HepG2 (cell line): ENCODE measurements around the gene COQ3. TPM values are rescaled to one million over a fixed set of nuclear protein-coding genes. Genes with fewer than 3 reads are reported as not detected.

ENCODE experiments used
- ATAC-seq: fragments of 200-7000 bp; cut with Tn5 transposase; 3 replicates; pipeline ENCODE4 v1.9.1; 2020; ENCODE audit warnings: mild to moderate bottlenecking, moderate library complexity
- BruUV-seq: library from RNA; stranded (reverse); fragments of 400-500 nt; replicated peaks from 2 replicates; lab custom pipeline; 2021; lab: Mats Ljungman, UMichigan
- CTCF ChIA-PET: fragments of 300-600 bp; formaldehyde crosslinking; extraction: SDS; loops from one replicate; lab custom pipeline; 2021; ENCODE audit warnings: low total read pairs, inconsistent platforms, low intra/inter-chr PET ratio; lab: Yijun Ruan, JAX
- POLR2A ChIA-PET: fragments of 350-600 bp; sonication (Branson Sonifier 250); formaldehyde crosslinking; loops from one replicate; lab custom pipeline; 2020; ENCODE audit warnings: antibody characterized with exemption, inconsistent platforms; lab: Yijun Ruan, JAX
- DNase-seq: peaks from one replicate; pipeline ENCODE4 v3.0.0-alpha.2; 2015; ENCODE audit warnings: low spot score
- FAIRE-seq: peaks from 3 replicates; lab custom pipeline; 2011; peaks lifted over from hg19 to GRCh38; lab: Jason Lieb, UNC
- H2AFZ ChIP-seq: one replicate; pipeline ENCODE4 v1.6.1; 2011; ENCODE audit warnings: low read length, inconsistent platforms
- H3K27ac ChIP-seq: fragments of 300-600 bp; 3 replicates; pipeline ENCODE4 v1.8.0; 2011; ENCODE audit warnings: mixed run types, mild to moderate bottlenecking, mixed read lengths, low read length, inconsistent platforms; ENCODE audit not compliant: insufficient read depth; ENCODE audit errors: extremely low read length
- H3K27me3 ChIP-seq, 2 experiments: fragments of 200-600 bp in 1 of 2; 2 replicates in 1 of 2; 3 replicates in 1 of 2; pipeline versions ENCODE4 v1.6.0 to v1.8.0; 2011; ENCODE audit warnings: low read length in 2 of 2, mild to moderate bottlenecking in 2 of 2, moderate library complexity in 2 of 2, inconsistent platforms in 1 of 2; ENCODE audit not compliant: insufficient read depth in 2 of 2, control insufficient read depth in 1 of 2
- H3K36me3 ChIP-seq, 2 experiments: fragments of 200-600 bp in 1 of 2; replicated peaks in 1 of 2; 2 replicates in 1 of 2; 3 replicates in 1 of 2; pipeline versions ENCODE4 v1.5.1 to v1.8.0; 2011; ENCODE audit warnings: low read length in 2 of 2, inconsistent platforms in 1 of 2; ENCODE audit not compliant: insufficient read depth in 2 of 2, control insufficient read depth in 1 of 2
- H3K4me1 ChIP-seq: 2 replicates; pipeline ENCODE4 v1.5.1; 2012; ENCODE audit warnings: low read length, inconsistent platforms; ENCODE audit not compliant: insufficient read depth
- H3K4me2 ChIP-seq: 2 replicates; pipeline ENCODE4 v1.6.0; 2011; ENCODE audit warnings: low read depth, low read length, inconsistent platforms
- H3K4me3 ChIP-seq, 3 experiments: fragments of 200-600 bp in 1 of 3; sonication (generic), shearing (Covaris generic) in 1 of 3; replicated peaks in 1 of 3; 2 replicates each; pipeline ENCODE4 v1.5.1; 2011 to 2016; ENCODE audit warnings: low read length in 3 of 3, inconsistent platforms in 2 of 3, low read depth in 2 of 3, mild to moderate bottlenecking in 2 of 3, control low read depth in 1 of 3, mixed read lengths in 1 of 3; ENCODE audit not compliant: insufficient read depth in 1 of 3
- H3K79me2 ChIP-seq: one replicate; pipeline ENCODE4 v1.6.1; 2011; ENCODE audit warnings: low read length, inconsistent platforms; ENCODE audit not compliant: insufficient read depth
- H3K9ac ChIP-seq: 2 replicates; pipeline ENCODE4 v1.6.0; 2011; ENCODE audit warnings: mild to moderate bottlenecking, low read depth, low read length, inconsistent platforms; ENCODE audit not compliant: insufficient read depth
- H3K9me3 ChIP-seq: 2 replicates; pipeline ENCODE4 v1.5.1; 2012; ENCODE audit warnings: mild to moderate bottlenecking, low read length
- H4K20me1 ChIP-seq: 2 replicates; pipeline ENCODE4 v1.6.0; 2011; ENCODE audit warnings: inconsistent platforms, mild to moderate bottlenecking, low read length, moderate library complexity; ENCODE audit not compliant: insufficient read depth
- GATAD1 ChIP-seq: IDR thresholded peaks from 2 replicates; pipeline ENCODE4 v1.6.1; 2016; ENCODE audit warnings: missing genetic modification reagents, missing compliant biosample characterization
- HOXA5 ChIP-seq: sonication (generic); formaldehyde crosslinking; IDR thresholded peaks from 2 replicates; pipeline ENCODE4 v1.4.0; 2020; ENCODE audit warnings: missing genetic modification reagents
- IKZF1 ChIP-seq: fragments of 450-650 bp; IDR thresholded peaks from 2 replicates; pipeline ENCODE4 v1.7.1; 2016
- U2AF1 ChIP-seq: fragments of 200-400 bp; formaldehyde crosslinking; optimal IDR thresholded peaks from 2 replicates; pipeline ENCODE3; 2017; ENCODE audit warnings: mild to moderate bottlenecking, low read depth, low read length
- ZNF33A ChIP-seq: sonication (generic); formaldehyde crosslinking; IDR thresholded peaks from 2 replicates; pipeline ENCODE4 v1.5.1; 2020; ENCODE audit warnings: missing genetic modification reagents, mild to moderate bottlenecking, moderate library complexity, borderline replicate concordance
- ZNF549 ChIP-seq: sonication (generic); formaldehyde crosslinking; IDR thresholded peaks from 2 replicates; pipeline ENCODE4 v1.5.0; 2020; ENCODE audit warnings: missing genetic modification reagents
- ZNF687 ChIP-seq: sonication (generic); formaldehyde crosslinking; IDR thresholded peaks from 2 replicates; pipeline ENCODE4 v1.5.1; 2020; ENCODE audit warnings: mild to moderate bottlenecking, missing genetic modification reagents, moderate library complexity
- ZZZ3 ChIP-seq: sonication (generic); formaldehyde crosslinking; IDR thresholded peaks from 2 replicates; pipeline ENCODE4 v1.4.0; 2020; ENCODE audit warnings: missing genetic modification reagents, mild to moderate bottlenecking, borderline replicate concordance
- WGBS: methylation state at CpG from one replicate; pipeline ENCODE4 v1.1.6; 2017; ENCODE audit warnings: low lambda C conversion rate; 5-methylcytosine and 5-hydroxymethylcytosine counted together
- in situ Hi-C: cut with HindIII; loops from 2 replicates; pipeline ENCODE4 v1.10.0; 2017; ENCODE audit warnings: low pct_unique_long_range_greater_than_20kb; ENCODE audit not compliant: extremely low pct_ligation_motif_present
- intact Hi-C: fragments of 100-400 bp; cut with micrococcal nuclease; formaldehyde crosslinking; loops from one replicate; pipeline ENCODE4 v1.10.0; 2022; ENCODE audit not compliant: unreplicated experiment
- polyA plus RNA-seq, 8 experiments: library from polyadenylated mRNA; depleted of rRNA in 3 of 8; stranded (reverse) in 7 of 8; unstranded in 1 of 8; fragments of >200 nt; fragmentation: Illumina TruSeq in 4 of 8; extraction: Trizol in 4 of 8; gene quantifications; 2 replicates each; pipeline versions ENCODE4 v1.2.1 to v1.2.3, GENCODE V29; 2011 to 2016; ENCODE audit warnings: low read depth in 4 of 8, missing spikeins in 1 of 8, mixed read lengths in 1 of 8; ENCODE audit not compliant: insufficient read depth in 1 of 8
- total RNA-seq, 5 experiments: library from RNA; depleted of rRNA; stranded (reverse); fragments of >200 nt; fragmentation: Illumina TruSeq; extraction: Trizol; gene quantifications; 2 replicates each; pipeline ENCODE4 v1.2.3, GENCODE V29; 2016; ENCODE audit warnings: low read depth in 1 of 5
- TF ChIP-seq, protein P1 (sequence below): sonication (generic); formaldehyde crosslinking; IDR thresholded peaks from 2 replicates; pipeline ENCODE4 v1.4.0; 2020; ENCODE audit warnings: missing genetic modification reagents, mild to moderate bottlenecking, borderline replicate concordance

COQ3 gene
- total and polyA plus RNA-seq, 2 of the 13 experiments (the other 11 are each of a cell fraction or from before 2014, with no cell fraction given): 5.3 to 20.5 TPM

GRCh38 chr6:99356641-99357040 is 37.4 kb downstream of the COQ3 start:
- H3K79me2 ChIP-seq: no peaks in the 10 kb centered on the region
- CTCF ChIA-PET: no interaction called here
- DNase-seq (no peak), FAIRE-seq (no peak), ATAC-seq (no peak)
- intact Hi-C loops (no loop called here), in situ Hi-C loops (no loop called here)
- BruUV-seq: no TSS peak
- 0% methylated on average over 1 of the region's 1 CpG for WGBS
- POLR2A ChIA-PET: no interaction called here
- H3K4me1 ChIP-seq: no peaks in the 10 kb centered on the region
- H4K20me1 ChIP-seq: no peaks in the 10 kb centered on the region
- H3K4me2 ChIP-seq: no peak overlapping the region
- H3K27ac ChIP-seq: no peak overlapping the region
- no peak overlapping the region for H2AFZ ChIP-seq
- peaks cover 0 to 7% of the 10 kb centered on the region in 2 experiments; a peak in 1 of 5 replicates for H3K27me3 ChIP-seq
- no peaks in the 10 kb centered on the region for H3K9me3 ChIP-seq
- H3K9ac ChIP-seq: no peak overlapping the region
- no peaks in the 10 kb centered on the region for H3K36me3 ChIP-seq
- H3K4me3 ChIP-seq: no peak overlapping the region
- TF ChIP-seq ZNF549 (CRISPR knock-in tag): no peak
- TF ChIP-seq ZNF687 (CRISPR knock-in tag): no peak
- TF ChIP-seq, protein P1, sequence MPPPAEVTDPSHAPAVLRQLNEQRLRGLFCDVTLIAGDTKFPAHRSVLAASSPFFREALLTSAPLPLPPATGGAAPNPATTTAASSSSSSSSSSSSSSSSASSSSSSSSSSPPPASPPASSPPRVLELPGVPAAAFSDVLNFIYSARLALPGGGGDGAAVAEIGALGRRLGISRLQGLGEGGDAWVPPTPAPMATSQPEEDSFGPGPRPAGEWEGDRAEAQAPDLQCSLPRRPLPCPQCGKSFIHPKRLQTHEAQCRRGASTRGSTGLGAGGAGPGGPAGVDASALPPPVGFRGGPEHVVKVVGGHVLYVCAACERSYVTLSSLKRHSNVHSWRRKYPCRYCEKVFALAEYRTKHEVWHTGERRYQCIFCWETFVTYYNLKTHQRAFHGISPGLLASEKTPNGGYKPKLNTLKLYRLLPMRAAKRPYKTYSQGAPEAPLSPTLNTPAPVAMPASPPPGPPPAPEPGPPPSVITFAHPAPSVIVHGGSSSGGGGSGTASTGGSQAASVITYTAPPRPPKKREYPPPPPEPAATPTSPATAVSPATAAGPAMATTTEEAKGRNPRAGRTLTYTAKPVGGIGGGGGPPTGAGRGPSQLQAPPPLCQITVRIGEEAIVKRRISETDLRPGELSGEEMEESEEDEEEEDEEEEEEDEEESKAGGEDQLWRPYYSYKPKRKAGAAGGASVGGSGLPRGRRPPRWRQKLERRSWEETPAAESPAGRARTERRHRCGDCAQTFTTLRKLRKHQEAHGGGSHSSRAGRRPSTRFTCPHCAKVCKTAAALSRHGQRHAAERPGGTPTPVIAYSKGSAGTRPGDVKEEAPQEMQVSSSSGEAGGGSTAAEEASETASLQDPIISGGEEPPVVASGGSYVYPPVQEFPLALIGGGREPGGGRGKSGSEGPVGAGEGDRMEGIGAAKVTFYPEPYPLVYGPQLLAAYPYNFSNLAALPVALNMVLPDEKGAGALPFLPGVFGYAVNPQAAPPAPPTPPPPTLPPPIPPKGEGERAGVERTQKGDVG (CRISPR knock-in tag): no peak
- no peak for TF ChIP-seq U2AF1
- no peak for TF ChIP-seq ZNF33A
- no peak for TF ChIP-seq GATAD1
- TF ChIP-seq ZZZ3 (CRISPR knock-in tag): no peak
- TF ChIP-seq IKZF1: no peak
- no peak for TF ChIP-seq HOXA5
